NCI-H526 (cell line): ENCODE data around the gene BRF1.
"Not testable (repeated sequence)": the region's sequence is repeated elsewhere in the genome, so short reads cannot be mapped to it uniquely, and the experiment has no call there.

Experiments used
- DNase-seq, 2 experiments: peaks; one replicate each; lab custom pipeline; 2025; lab: John Stamatoyannopoulos, UW

The BRF1 gene

DNA sequence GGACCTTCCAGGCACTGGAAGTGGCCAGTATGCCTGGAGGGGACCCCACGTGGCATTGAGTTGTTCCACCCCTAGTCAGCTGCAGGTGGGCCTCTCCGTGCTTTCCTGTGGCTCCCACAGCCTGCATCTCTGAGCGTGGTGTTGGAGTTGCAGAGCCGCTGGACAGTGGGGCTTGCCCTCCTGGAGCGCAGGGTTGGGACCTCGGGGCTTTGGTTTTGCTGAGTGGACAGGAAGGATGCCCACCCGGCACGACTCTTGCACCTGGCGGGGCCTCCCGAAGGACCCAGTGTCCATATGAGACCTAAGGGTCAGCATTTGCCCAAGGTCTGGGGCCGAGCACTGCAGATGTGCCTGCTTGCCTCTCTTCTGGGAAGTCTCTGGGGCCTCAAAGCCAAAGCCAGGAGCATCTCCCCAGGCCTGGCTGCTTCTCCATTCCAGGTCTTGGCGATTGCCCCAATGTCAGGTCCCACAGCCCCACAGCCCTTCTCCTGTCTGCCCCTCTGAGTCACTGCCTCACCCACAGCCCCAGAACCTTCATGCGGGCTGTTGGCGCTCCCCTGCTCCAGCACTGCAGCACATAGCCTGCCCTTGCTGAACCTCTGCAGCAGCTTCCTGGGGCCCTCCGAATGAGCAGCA lies 15.3 kb upstream of the BRF1 start:
- peak in 1 of 2 experiments; percentile 23 for DNase-seq

DNA sequence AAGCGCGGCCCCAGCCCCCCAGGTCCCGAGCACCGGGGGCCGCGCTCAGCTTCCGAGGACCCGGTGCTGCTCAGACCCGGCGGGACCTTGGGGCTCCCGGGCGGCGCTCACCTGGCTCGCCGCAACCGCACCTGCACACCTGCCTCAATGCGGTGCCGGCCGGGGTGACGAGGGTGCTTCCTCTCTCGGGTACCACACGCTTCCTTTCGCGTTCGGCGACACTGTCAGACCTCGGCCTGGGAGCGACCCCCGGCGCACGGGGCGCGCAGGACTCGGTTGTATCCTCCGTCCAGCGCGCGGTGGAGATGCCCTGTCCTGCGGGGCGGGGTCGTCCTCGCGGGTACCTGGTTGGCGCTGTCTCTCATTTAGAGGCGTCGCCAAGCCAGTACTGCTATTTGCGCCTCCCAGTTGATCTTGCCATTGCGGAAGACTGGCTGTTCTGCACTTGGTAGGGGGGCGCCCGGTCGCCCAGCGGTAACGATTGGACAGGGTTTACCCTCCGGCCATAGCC lies 14.5 kb upstream of the BRF1 start:
- DNase-seq: peak; percentile 25 to 74

DNA sequence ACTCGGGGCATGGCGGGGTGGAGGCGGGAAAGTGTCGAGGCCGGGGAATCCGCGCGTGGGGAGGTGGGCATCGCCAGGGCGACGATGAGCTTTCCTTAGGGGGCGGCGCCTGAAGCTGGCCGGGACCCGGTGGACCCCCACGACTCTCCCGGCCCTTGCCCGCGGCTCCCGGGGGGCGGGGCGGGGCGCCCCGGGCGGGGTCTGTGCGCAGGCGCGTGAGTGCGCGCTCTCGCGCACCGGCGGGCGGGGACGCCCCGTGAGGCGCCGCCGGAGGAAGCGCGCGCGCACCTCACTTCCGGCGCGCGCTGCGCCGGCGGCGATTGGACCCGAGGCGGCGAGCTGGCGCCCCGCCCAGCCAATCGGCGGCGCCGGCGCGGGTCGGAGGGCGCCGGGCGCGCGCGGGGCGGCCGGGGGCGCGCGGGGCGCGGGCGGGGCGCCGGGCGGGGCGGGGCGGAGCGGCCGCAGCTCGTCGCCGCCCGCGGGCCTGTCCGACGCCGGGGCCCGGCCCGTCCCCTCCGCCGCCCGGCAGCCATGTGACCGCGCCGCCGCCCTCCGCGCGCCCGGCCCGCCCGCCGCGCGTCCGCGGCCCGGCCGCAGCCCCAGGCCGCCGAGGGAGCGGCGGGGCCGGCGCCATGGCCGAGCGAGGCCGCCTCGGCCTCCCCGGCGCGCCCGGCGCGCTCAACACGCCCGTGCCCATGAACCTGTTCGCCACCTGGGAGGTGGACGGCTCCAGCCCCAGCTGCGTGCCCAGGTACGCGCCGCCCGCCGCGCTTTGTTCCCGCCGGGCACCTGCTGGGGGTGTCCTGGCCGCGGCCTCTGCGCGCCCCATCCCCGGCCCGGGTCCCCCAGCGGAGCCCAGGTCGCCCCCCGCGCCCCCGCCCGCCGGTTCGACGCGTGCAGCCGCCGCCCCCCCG lies 13.7 kb upstream of the BRF1 start, which contains the start of gene PACS2:
Gene PACS2, plus strand, starts transcription at position 462 of the 914 bp plus-strand sequence. Its CDS starts 171 bp downstream, at position 633.
- peak in 1 of 2 experiments; percentile 92 for DNase-seq

- DNase-seq: no peak
Observed at GRCh38 chr14:105313381-105314286, 12.8 kb upstream of the BRF1 start.

GRCh38 chr14:105312973-105313372 lies 12.2 kb upstream of the BRF1 start:
- DNase-seq: no peak

- DNase-seq: no peak
Observed at GRCh38 chr14:105311838-105312237, 11.0 kb upstream of the BRF1 start.

DNA sequence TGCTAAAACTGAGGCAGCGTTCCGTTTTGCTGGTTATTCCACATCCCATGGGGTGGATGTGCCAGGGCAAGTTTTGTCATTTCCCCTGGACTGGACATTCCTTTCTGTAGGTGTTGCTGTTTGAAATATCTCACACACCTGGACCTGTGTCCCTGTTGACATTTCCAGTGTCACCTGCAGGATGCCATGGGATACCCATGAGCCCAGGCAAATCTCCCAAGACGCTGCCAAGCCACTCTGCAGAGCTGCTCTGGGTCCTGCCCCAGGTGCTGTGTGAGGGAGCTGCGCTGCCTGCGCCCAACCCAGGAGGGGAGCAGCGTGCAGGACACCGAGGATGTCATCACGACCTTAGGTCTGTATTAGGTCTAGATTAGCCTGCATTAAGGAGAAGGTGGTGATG lies 8.6 kb upstream of the BRF1 start:
- DNase-seq: no peak

DNA sequence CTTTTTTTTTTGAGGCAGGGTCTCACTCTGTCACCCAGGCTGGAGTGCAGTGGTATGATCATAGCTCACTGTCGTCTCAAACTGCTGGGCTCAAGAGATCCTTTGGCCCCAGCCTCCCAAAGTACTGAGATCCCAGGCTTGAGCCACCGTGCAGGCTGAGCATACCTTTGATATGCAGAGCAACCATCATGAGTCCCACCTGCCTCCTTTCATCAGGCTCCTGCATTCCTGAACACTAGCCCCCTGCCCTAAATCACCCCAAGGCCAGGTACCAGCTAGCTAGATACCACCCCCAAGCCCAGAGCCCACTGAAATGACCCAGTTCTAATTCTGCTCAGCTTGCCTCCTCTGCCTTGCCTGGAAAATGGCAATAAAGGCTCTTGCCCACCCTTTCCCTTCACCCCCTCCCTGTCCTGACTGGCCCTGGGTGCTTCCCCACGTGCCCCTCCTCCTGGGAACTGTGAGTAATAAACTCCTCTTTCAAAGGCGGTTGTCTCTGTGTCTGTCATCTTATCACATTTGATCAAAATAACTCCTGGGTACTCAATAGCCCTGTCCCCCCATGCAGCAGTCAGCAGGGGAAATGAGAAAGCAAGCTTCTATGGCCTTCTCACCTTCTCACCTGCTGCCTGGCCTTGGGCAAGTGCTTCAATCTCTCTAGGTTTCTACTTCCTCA lies 6.4 kb upstream of the BRF1 start:
- DNase-seq: no peak

DNA sequence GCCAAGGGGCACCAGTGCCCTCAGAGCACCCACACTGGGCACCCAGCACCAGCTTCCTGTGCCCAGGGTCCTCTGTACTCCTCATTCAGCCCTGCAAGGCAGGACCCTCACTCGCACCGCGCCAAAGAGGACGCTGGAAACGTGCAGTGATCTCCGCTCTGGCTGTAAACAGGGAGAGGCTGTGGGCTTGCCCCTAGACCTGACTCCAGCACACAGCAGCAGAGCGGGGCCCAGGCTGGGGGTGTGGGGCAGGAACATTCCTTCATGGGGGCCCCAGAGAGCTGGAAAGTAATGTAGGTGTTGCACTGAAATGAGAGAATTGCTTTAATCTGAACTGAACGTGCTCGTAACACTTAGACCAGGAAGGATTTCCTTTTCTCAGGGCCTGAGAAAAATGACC lies 5.0 kb upstream of the BRF1 start:
- DNase-seq: no peak

DNA sequence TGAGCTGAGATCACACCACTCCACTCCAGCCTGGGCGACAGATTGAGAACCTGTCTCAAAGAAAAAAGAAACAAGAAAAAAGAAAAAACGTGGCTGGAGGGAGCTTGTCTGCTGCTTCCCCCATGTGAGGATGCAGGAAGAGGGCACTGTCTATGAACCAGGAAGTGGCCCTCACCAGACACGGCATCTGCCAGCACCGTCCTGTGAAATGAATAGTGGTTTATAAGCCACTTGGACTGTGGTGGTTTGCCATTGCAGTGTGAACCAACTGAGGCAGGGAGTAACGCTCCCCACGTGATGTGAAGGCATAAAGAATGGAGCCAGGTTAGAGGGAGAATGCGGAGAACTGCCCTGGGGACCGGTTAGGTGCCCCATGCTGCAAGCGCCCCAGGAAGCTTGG lies 4.5 kb upstream of the BRF1 start:
- DNase-seq: no peak

GRCh38 chr14:105304565-105304964 lies 3.8 kb upstream of the BRF1 start:
- DNase-seq: no peak

DNA sequence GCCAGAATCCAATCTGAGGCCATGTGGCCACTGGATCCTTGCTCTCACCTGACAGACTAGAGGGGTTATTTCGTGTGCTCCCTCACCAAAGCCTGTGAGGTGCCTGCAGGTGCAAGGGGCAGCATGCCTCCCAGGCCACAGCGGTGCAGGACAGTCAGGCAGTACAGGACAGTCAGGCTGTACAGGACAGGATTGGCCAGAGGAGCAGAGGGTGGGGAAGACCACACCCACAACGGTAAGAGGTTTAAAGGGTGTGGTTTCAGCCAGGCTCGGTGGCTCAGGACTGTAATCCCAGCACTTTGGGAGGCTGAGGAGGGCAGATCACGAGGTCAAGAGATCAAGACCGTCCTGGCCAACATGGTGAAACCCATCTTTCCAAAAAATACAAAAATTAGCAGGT lies 3.1 kb upstream of the BRF1 start:
- DNase-seq: no peak

GRCh38 chr14:105301915-105302249 lies 1.1 kb upstream of the BRF1 start:
- not testable (repeated sequence) for DNase-seq

GRCh38 chr14:105301103-105301914 lies 508 bp upstream of the BRF1 start:
- peak; percentile 94 to 99 for DNase-seq

- DNase-seq: peak in 1 of 2 experiments; percentile 27
Observed at GRCh38 chr14:105299654-105300541, 903 bp downstream of the BRF1 start.

DNA sequence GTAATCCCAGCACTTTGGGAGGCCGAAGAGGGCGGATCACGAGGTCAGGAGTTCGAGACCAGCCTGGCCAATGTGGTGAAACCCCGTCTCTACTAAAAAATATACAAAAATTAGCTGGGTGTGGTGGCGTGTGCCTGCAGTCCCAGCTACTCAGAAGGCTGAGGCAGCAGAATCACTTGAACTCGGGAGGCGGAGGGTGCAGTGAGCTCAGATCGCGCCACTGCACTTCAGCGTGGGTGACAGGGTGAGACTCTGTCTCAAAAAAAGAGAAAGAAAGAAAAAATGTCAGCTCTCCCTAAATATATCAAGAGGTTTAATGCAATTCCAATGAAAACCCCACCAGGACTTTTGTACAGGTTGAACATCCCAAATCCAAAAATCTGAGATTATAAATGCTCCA lies 3.5 kb downstream of the BRF1 start:
- not testable (repeated sequence) for DNase-seq

GRCh38 chr14:105294142-105294597 lies 6.6 kb downstream of the BRF1 start:
- DNase-seq: peak; percentile 46 to 64

GRCh38 chr14:105292826-105293711 lies 7.7 kb downstream of the BRF1 start:
- DNase-seq: no peak
